DND-41 (cell line): ENCODE data around the gene FLNC.

ENCODE experiments used
- ATAC-seq: fragments of 200-7000 bp; cut with Tn5 transposase; 3 replicates; pipeline ENCODE4 v1.9.1; 2021; ENCODE audit warnings: low read depth; ENCODE audit not compliant: insufficient read depth
- DNase-seq: peaks from one replicate; pipeline ENCODE4 v3.0.0-alpha.2; 2020
- H2AFZ ChIP-seq: 2 replicates; pipeline ENCODE4 v1.6.0; 2012; ENCODE audit warnings: low read depth, low read length
- H3K27ac ChIP-seq: 2 replicates; pipeline ENCODE4 v1.5.1; 2012; ENCODE audit warnings: low read length, inconsistent platforms
- H3K27me3 ChIP-seq: fragments of 200-600 bp; sonication (generic); 2 replicates; pipeline ENCODE4 v1.6.0; 2012; ENCODE audit warnings: low read length, mild to moderate bottlenecking, inconsistent platforms; ENCODE audit not compliant: insufficient read depth, poor library complexity
- H3K36me3 ChIP-seq: 2 replicates; pipeline ENCODE4 v1.5.1; 2012; ENCODE audit warnings: low read length, inconsistent platforms; ENCODE audit not compliant: insufficient read depth
- H3K4me1 ChIP-seq: 2 replicates; pipeline ENCODE4 v1.5.1; 2012; ENCODE audit warnings: mild to moderate bottlenecking, low read length; ENCODE audit not compliant: insufficient read depth
- H3K4me2 ChIP-seq: 2 replicates; pipeline ENCODE4 v1.6.0; 2012; ENCODE audit warnings: mild to moderate bottlenecking, moderate library complexity, low read length, inconsistent platforms; ENCODE audit not compliant: insufficient read depth
- H3K4me3 ChIP-seq, 2 experiments: fragments of 200-600 bp in 1 of 2; shearing (Covaris generic) in 1 of 2; 2 replicates each; pipeline ENCODE4 v1.5.1; 2012 to 2016; ENCODE audit warnings: inconsistent platforms in 2 of 2, low read length in 2 of 2, mild to moderate bottlenecking in 2 of 2, low read depth in 1 of 2, moderate library complexity in 1 of 2
- H3K79me2 ChIP-seq: 2 replicates; pipeline ENCODE4 v1.6.0; 2012; ENCODE audit warnings: low read length, inconsistent platforms; ENCODE audit not compliant: insufficient read depth
- H3K9ac ChIP-seq: 2 replicates; pipeline ENCODE4 v1.6.0; 2012; ENCODE audit warnings: low read depth, mild to moderate bottlenecking, inconsistent platforms, low read length, moderate library complexity
- H3K9me3 ChIP-seq: 2 replicates; pipeline ENCODE4 v1.5.1; 2012; ENCODE audit warnings: low read length, moderate library complexity, mild to moderate bottlenecking, inconsistent platforms; ENCODE audit not compliant: insufficient read depth, severe bottlenecking
- H4K20me1 ChIP-seq: 2 replicates; pipeline ENCODE4 v1.6.0; 2012; ENCODE audit warnings: low read length; ENCODE audit not compliant: insufficient read depth
- CTCF ChIP-seq: IDR thresholded peaks from 2 replicates; pipeline ENCODE4 v1.5.1; 2012; ENCODE audit warnings: borderline replicate concordance, low read length, moderate library complexity, mild to moderate bottlenecking; ENCODE audit not compliant: poor library complexity, severe bottlenecking; ENCODE audit errors: extremely low read depth
- EZH2 ChIP-seq: IDR thresholded peaks from 3 replicates; pipeline ENCODE4 v1.6.1; 2012; ENCODE audit warnings: borderline replicate concordance, low read depth, mild to moderate bottlenecking, moderate library complexity, low read length, inconsistent platforms; ENCODE audit not compliant: severe bottlenecking

FLNC gene

DNA sequence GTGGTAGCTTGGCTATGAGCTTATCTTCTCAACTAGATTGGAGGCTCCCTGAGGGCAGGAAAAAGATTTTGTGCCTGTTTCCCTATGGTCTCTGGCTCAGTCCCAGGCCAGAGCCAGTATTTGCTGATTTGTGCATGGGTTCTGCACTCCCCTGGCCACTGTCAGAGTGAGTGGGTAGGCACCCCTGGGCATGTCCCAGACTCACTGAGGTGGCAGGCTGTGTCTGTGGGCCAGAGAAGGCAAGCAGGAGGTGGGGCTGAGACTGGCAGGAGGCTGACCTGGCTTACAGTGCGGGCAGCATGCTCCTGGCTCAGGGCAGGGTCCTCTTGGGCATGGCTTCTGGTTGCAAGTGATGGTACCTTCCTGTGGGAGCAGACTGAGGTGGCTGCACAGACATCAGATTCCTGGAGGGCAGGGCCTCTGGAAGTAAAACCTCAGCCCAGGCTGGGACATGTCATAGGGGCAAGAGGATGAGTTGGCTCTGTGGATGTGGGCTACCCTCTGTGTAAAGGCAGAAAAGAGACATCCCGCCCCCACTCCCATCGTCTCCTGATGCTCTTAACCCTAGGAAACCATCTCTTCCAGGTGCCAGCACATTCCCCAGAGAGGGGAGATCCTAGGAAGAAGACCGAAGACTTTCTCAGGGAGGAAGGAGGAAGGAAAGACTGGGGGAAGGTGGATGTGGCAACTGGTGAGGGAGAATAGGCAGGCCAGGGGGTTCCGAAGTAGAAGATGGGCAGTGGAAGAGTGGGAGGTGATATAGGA, 76.0 kb downstream of the FLNC start:
- Histone ChIP-seq H3K9me3 (no peaks in the 10 kb centered on the region), H3K4me2 (no peak overlapping the region), H3K27me3 (no peaks in the 10 kb centered on the region), H3K9ac (no peak overlapping the region), H2AFZ (no peak overlapping the region), H4K20me1 (no peaks in the 10 kb centered on the region), H3K79me2 (no peaks in the 10 kb centered on the region), H3K4me1 (0 out of 2 replicates have a peak, but pooled peaks cover 3% of the 10 kb centered on the region), H3K27ac (no peak overlapping the region), H3K36me3 (no peaks in the 10 kb centered on the region), H3K4me3 (no peak overlapping the region)
- DNase-seq (no peak), ATAC-seq (no peak)
- no peak for TF ChIP-seq CTCF
- TF ChIP-seq EZH2: no peak

GRCh38 chr7:128906766-128907559, 76.8 kb downstream of the FLNC start:
- Histone ChIP-seq H3K27ac (no peak overlapping the region), H3K9me3 (no peaks in the 10 kb centered on the region), H3K4me2 (no peak overlapping the region), H4K20me1 (no peaks in the 10 kb centered on the region), H3K27me3 (no peaks in the 10 kb centered on the region), H3K9ac (no peak overlapping the region), H2AFZ (no peak overlapping the region), H3K4me3 (no peak overlapping the region), H3K36me3 (no peaks in the 10 kb centered on the region), H3K4me1 (0 out of 2 replicates have a peak, but pooled peaks cover 3% of the 10 kb centered on the region), H3K79me2 (no peaks in the 10 kb centered on the region)
- DNase-seq (no peak), ATAC-seq (no peak)
- no peak for TF ChIP-seq CTCF
